ENCODE results near the gene AMPH.

AMPH gene

GRCh38 chr7:38545977-38546376 is 85.2 kb downstream of the AMPH start:
- no peak overlapping the region for H3K4me3 ChIP-seq (ENCODE audit: low read length)
- TF ChIP-seq CTCF (conservative IDR thresholded peaks at IDR 0.05; ENCODE audit: low read length) = no peak
- DNase-seq (ENCODE audit: low read depth) = no peak

DNA sequence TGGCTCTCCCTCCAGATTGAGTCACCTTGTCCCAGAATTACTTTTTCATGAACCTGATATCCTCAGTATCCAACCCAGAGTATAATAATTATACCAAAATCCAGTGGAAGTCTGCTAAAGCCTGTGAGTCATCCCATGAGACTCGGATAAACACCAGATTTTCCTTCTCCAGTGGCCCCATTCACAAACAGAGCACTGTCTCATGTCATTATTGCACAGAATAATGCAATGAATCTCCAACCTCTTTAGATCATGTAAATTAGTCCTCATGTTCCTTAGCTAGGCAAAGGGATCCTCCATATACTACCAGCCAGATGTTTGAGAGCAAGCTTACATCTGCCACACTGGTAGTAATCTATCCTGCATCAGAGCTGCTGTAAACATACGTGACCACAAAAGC is 89.0 kb downstream of the AMPH start:
- TF ChIP-seq CTCF (conservative IDR thresholded peaks at IDR 0.05; ENCODE audit: low read length) = no peak
- no peak overlapping the region for H3K4me3 ChIP-seq (ENCODE audit: low read length)
- peak; percentile 74 for DNase-seq (ENCODE audit: low read depth)

GRCh38 chr7:38541440-38541839 is 89.7 kb downstream of the AMPH start:
- DNase-seq (ENCODE audit: low read depth) = no peak
- no peak for TF ChIP-seq CTCF (conservative IDR thresholded peaks at IDR 0.05; ENCODE audit: low read length)
- no peak overlapping the region for H3K4me3 ChIP-seq (ENCODE audit: low read length)

DNA sequence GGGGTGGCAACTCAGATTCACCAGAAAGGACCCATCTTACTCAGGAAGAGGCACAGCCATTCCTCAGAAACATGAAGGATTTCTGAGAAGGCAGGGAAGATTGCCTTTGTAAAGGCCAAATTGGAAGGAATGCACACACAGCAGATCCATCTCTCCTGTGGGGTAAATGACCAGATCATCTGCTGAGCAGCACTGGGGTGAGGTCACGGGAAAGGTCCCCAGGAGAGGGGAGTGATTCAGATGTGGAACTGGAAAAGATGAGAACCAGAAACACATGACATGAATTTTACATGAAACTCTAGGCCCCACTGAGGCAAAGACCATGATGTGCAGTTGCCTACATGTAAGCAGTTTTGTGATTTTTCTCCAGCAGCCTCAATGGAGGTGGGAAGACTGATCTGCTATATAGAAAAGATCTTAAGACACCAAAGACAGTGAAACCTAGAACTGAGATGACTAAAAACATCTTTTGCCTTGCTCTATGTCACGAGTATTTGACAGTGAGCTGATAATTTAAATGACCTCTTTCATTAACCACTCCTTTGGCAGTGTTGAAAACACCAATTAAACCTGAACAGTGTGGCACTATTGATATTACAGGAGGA is 91.6 kb downstream of the AMPH start:
- H3K4me3 ChIP-seq (ENCODE audit: low read length) = no peak overlapping the region
- no peak for TF ChIP-seq CTCF (conservative IDR thresholded peaks at IDR 0.05; ENCODE audit: low read length)
- DNase-seq (ENCODE audit: low read depth) = no peak

- H3K4me3 ChIP-seq (ENCODE audit: low read length) = no peak overlapping the region
- no peak for DNase-seq (ENCODE audit: low read depth)
- no peak for TF ChIP-seq CTCF (conservative IDR thresholded peaks at IDR 0.05; ENCODE audit: low read length)
Measured at GRCh38 chr7:38535073-38535472, 96.1 kb downstream of the AMPH start.

DNA sequence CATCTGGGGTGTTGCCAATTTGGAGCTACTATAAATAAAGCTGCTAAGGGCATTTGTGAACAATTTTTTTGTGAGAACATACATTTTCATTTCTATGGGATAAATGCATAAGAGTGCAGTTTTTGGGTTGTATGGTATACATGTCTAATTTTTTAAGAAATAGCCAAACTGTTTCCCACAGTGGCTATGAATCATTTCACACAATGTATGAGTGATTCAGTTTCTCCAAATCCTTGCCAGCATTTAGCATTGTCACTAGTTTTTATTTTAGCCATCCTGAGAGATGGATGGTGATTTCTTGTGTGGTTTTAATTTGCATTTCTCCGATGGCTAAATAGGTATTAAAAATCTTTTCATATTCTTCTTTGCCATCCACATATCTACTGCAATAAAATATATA is 105.3 kb downstream of the AMPH start:
- H3K4me3 ChIP-seq (ENCODE audit: low read length) = no peak overlapping the region
- TF ChIP-seq CTCF (conservative IDR thresholded peaks at IDR 0.05; ENCODE audit: low read length) = no peak
- DNase-seq (ENCODE audit: low read depth) = no peak

- peak; percentile 17 for DNase-seq (ENCODE audit: low read depth)
- no peak for TF ChIP-seq CTCF (conservative IDR thresholded peaks at IDR 0.05; ENCODE audit: low read length)
Measured at GRCh38 chr7:38524786-38525185, 106.4 kb downstream of the AMPH start.

More at GRCh38 chr7:38524786-38525185, 106.4 kb downstream of the AMPH start:
- no peak overlapping the region for H3K4me3 ChIP-seq (ENCODE audit: low read length)

Data from AG10803 (cell line).